ENCODE measurements around the gene NUMB. TPM values are rescaled to one million over a fixed set of nuclear protein-coding genes. Genes with fewer than 3 reads are reported as not detected.

Gene NUMB
- total RNA-seq, 1 donor, result 52.3 TPM

DNA sequence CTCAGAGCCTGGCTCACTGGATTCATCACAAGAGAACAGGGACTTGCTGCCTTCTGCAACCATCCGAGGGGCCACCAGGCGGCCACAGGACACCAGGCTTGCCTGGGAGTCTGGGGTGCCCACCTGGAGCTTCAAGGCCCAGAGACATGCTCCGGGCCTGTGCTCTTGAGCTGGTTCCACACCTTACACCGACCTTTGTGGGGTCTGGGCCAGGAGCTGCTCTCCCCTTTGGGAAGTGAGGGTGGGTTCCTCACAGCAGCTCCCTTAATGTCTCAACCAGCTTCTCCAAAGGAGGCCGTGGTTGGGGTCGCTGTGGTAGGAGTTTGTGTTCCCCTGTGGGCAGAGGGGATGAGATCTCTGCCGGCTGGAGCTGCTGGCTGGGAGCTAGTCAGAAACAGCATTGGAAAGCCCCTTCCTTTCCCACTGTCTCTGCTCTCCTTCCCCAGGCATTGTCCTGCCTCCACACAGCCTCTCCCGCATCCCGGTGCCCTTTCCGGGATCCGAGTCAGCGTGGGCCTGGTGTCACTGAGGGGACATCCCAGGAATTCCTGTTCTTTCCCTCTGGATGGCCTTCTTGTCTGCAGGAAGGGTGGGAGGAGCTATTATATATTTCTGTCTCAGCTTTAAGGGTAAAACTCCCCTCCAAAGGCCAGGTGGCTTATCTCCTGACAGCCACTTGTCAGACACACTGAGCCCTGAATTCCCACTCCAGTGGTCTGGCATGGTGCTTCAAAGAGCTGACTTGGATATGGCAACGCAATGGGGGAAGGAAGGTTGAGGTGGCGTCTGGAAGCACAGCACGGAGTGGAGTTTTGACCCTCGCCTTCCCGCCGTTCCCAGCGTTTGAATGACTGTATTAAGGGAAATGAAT lies 226.1 kb downstream of the NUMB start:
- no peak overlapping the region for H3K4me3 ChIP-seq (ENCODE audit: low read depth, low read length)
- TF ChIP-seq, protein P1, sequence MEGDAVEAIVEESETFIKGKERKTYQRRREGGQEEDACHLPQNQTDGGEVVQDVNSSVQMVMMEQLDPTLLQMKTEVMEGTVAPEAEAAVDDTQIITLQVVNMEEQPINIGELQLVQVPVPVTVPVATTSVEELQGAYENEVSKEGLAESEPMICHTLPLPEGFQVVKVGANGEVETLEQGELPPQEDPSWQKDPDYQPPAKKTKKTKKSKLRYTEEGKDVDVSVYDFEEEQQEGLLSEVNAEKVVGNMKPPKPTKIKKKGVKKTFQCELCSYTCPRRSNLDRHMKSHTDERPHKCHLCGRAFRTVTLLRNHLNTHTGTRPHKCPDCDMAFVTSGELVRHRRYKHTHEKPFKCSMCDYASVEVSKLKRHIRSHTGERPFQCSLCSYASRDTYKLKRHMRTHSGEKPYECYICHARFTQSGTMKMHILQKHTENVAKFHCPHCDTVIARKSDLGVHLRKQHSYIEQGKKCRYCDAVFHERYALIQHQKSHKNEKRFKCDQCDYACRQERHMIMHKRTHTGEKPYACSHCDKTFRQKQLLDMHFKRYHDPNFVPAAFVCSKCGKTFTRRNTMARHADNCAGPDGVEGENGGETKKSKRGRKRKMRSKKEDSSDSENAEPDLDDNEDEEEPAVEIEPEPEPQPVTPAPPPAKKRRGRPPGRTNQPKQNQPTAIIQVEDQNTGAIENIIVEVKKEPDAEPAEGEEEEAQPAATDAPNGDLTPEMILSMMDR (IDR thresholded peaks at IDR 0.05; ENCODE audit: insufficient read depth, low read length), result peak; percentile 32
- DNase-seq (ENCODE audit: low read depth), result no peak

DNA sequence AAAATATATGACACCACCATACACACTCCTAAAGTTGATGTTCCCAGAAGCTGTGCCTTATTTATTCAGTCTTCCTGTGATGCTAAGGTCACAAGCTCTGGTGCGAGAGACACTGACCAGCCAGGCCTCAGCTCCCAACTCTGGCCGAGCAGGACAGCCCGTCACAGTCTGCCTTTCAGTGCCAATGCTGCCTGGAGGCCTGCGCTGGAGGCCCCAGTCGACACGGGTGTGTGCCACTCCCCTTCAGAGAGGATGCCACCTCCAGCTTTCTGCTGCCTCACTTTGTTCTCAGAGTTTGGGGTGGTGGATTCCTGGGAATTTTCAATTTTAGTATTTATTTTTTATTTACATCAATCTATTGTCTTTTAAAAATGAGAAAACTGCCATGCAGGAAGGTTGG lies 228.3 kb downstream of the NUMB start:
- DNase-seq (ENCODE audit: low read depth), result no peak
- H3K4me3 ChIP-seq (ENCODE audit: low read depth, low read length), result no peak overlapping the region
- TF ChIP-seq, protein P1 (IDR thresholded peaks at IDR 0.05; ENCODE audit: insufficient read depth, low read length), result no peak

DNA sequence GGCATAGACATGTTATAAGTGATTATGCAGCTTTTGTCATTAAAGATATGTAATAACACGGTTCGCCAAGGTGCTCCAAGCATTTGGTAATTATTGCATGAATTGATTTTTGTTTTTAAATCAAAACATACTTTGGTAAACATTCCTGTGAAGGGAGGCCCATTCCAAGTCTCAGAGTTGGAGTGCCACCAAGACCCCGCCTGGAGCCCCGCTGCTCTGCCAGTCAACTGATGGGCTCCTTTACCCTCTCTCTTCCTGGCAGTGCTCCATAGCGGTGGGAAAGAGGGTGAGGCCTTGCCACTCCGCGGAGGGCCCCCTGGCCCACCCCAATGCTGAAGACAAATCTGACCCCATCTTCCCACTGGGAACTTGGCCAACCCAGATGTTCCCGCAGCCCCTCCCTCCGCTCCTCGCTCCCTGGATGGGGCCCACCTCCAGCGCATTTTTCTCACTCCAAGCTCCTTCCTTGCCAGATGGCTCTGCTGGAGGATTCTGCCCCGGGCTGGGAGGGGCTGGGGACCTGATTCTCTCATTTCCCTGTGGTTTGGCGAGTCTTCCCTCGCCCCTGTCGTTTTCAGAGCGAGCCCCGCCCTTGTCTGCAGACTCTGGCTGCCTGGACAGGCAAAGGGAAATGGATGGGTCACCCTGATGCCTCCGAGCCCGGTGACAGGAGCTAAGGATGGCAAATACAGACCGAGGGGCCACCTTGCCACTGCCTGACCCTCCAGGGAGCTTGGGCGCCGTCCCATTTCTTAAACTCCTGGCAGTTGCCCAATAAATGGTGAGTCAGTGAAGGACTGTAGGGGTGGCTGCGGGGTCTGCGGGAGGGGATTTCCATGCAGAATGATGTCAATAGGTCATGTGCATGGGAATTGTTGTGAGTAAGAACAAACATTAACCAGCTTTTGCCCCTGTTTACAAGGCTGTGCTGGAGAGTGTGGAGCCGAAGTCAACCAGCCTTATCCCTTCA lies 230.2 kb downstream of the NUMB start:
- TF ChIP-seq, protein P1 (IDR thresholded peaks at IDR 0.05; ENCODE audit: insufficient read depth, low read length), result no peak

DNA sequence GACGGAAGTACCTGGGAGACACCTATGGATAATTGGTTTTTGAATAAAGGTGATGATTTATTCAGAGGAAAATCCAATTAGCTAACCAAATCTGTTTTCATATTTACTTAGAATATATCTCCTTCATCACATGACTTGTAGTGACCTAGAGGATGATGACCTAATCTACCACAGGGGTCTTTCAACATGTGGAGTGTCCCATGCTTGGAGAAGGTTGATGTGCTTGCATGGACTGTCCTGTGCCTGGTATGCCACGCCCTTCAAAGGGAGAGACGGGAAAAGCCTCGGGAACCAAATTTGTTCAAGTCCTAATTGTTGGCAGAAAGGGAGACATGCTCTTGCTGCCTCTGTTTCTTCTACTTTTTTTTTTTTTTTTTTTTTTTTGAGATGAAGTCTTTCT lies 232.8 kb downstream of the NUMB start:
- no peak overlapping the region for H3K4me3 ChIP-seq (ENCODE audit: low read depth, low read length)
- DNase-seq (ENCODE audit: low read depth), result no peak
- TF ChIP-seq, protein P1 (IDR thresholded peaks at IDR 0.05; ENCODE audit: insufficient read depth, low read length), result no peak

More for the DNA sequence above, 230.2 kb downstream of the NUMB start:
- peak; percentile 89 for DNase-seq (ENCODE audit: low read depth)
- peak overlapping the region; percentile 31 for H3K4me3 ChIP-seq (ENCODE audit: low read depth, low read length)

Small RNA genes lying within 50 kb of the gene (small RNA-seq; reads per million reads assigned to genes)
- gene RNU6-419P, result not detected

Other genes with a start within 250 kb of the NUMB start
- gene PAPLN, start 221.0 kb downstream of the NUMB start, total RNA-seq (ENCODE audit: low replicate concordance), result 3.0 TPM in 2 replicates
- gene RIOX1, start 32.4 kb upstream of the NUMB start, total RNA-seq (ENCODE audit: low replicate concordance), result 17.4 and 17.5 TPM in 2 replicates
- 3.9 and 54.0 TPM in 2 replicates for gene ACOT1, start 78.6 kb upstream of the NUMB start, total RNA-seq (ENCODE audit: low replicate concordance)
- gene HEATR4, start 100.4 kb upstream of the NUMB start, total RNA-seq (ENCODE audit: low replicate concordance), result 0.18 TPM in 1 of 2 replicates, not detected in the other
- 8.9 and 74.0 TPM in 2 replicates for gene ACOT2, start 110.7 kb upstream of the NUMB start, total RNA-seq (ENCODE audit: low replicate concordance)
- gene ACOT4, start 133.3 kb upstream of the NUMB start, total RNA-seq (ENCODE audit: low replicate concordance), result 0.72 TPM in 1 of 2 replicates, not detected in the other
- gene ACOT6, start 154.0 kb upstream of the NUMB start, total RNA-seq (ENCODE audit: low replicate concordance), result not detected in 2 replicates
- gene DNAL1, start 186.4 kb upstream of the NUMB start, total RNA-seq (ENCODE audit: low replicate concordance), result 12.7 and 27.8 TPM in 2 replicates

Measured in fibroblast of the aortic adventitia (primary cell).